Osteocyte (in vitro differentiated cells): ENCODE results near the gene FGF11. TPM values are rescaled to one million over a fixed set of nuclear protein-coding genes. Genes with fewer than 3 reads are reported as not detected.
"Not testable (repeated sequence)": the region's sequence is repeated elsewhere in the genome, so short reads cannot be mapped to it uniquely, and the experiment has no call there.

Experiments used
- DNase-seq: peaks from one replicate; pipeline ENCODE4 v3.0.0; 2021; ENCODE audit warnings: mixed read lengths; ENCODE audit not compliant: unreplicated experiment; ENCODE audit errors: extremely low spot score
- H3K27ac Mint-ChIP-seq: one replicate; pipeline ENCODE4 v1.8.0; 2021; ENCODE audit warnings: mild to moderate bottlenecking, mixed read lengths; ENCODE audit not compliant: unreplicated experiment
- H3K27me3 Mint-ChIP-seq: one replicate; pipeline ENCODE4 v1.8.0; 2021; ENCODE audit warnings: mixed read lengths; ENCODE audit not compliant: unreplicated experiment
- H3K36me3 Mint-ChIP-seq: one replicate; pipeline ENCODE4 v1.8.0; 2021; ENCODE audit warnings: mixed read lengths; ENCODE audit not compliant: unreplicated experiment
- H3K4me1 Mint-ChIP-seq: one replicate; pipeline ENCODE4 v1.8.0; 2021; ENCODE audit warnings: mixed read lengths; ENCODE audit not compliant: unreplicated experiment
- H3K4me3 Mint-ChIP-seq: one replicate; pipeline ENCODE4 v1.8.0; 2021; ENCODE audit warnings: mild to moderate bottlenecking, moderate library complexity, mixed read lengths; ENCODE audit not compliant: unreplicated experiment
- H3K9me3 Mint-ChIP-seq: one replicate; pipeline ENCODE4 v1.8.0; 2021; ENCODE audit warnings: mixed read lengths; ENCODE audit not compliant: unreplicated experiment
- CTCF ChIP-seq: fragments of 200-600 bp; sonication (generic); IDR thresholded peaks from 2 replicates; pipeline ENCODE4 v1.5.0; 2021; ENCODE audit warnings: antibody characterized with exemption, mild to moderate bottlenecking, moderate library complexity
- total RNA-seq: library from RNA; stranded (reverse); gene quantifications from 2 replicates; pipeline ENCODE4 v1.2.1, GENCODE V29; 2021

The FGF11 gene
- total RNA-seq, 1 donor from 2014 or later = 1.3 TPM

GRCh38 chr17:7471729-7472128, 32.4 kb downstream of the FGF11 start:
- no peak for TF ChIP-seq CTCF
- H3K4me1 Mint-ChIP-seq = peaks cover 16% of the 10 kb centered on the region
- no peak overlapping the region for H3K27ac Mint-ChIP-seq
- no peak overlapping the region for H3K4me3 Mint-ChIP-seq
- H3K27me3 Mint-ChIP-seq = no peaks in the 10 kb centered on the region
- H3K36me3 Mint-ChIP-seq = peaks cover 5% of the 10 kb centered on the region
- DNase-seq = no peak
- H3K9me3 Mint-ChIP-seq = no peaks in the 10 kb centered on the region

GRCh38 chr17:7474767-7475166, 35.5 kb downstream of the FGF11 start:
- peaks cover 36% of the 10 kb centered on the region for H3K4me1 Mint-ChIP-seq
- not testable (repeated sequence) for H3K27me3 Mint-ChIP-seq, H3K27ac Mint-ChIP-seq, H3K4me3 Mint-ChIP-seq, H3K36me3 Mint-ChIP-seq, DNase-seq, H3K9me3 Mint-ChIP-seq

DNA sequence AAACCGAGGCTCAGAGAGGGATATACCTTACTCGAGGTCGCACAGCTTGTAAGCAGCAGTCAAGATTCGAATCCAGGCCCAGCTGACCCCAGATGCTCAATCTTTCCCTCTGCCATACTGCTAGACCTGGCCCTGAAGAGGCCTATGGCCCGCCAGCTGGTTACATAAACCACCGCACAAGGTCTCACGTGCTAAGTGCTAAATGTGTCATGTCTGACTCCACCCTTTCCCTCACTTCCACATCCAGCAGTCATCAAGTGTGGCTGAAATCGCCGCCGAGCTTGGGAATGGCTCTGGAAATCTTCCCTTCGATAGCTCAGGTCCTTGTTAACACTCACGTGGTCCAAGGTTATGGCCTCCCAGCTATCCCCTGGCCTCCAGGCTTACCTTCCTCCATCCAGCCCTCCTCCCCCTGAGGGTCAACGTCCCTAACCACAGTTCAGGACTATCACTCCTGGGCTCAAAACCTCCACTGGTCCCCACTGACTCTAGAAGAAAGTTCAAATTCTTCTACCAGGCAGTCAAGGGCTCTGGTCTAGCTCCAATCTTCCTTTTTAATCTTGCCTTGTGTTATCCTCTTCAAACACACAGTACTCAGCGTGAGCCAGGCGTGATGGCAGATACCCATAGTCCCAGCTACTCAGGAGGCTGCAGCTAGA, 36.6 kb downstream of the FGF11 start:
- H3K27me3 Mint-ChIP-seq = no peaks in the 10 kb centered on the region
- no peaks in the 10 kb centered on the region for H3K9me3 Mint-ChIP-seq
- H3K4me3 Mint-ChIP-seq = no peak overlapping the region
- DNase-seq = no peak
- TF ChIP-seq CTCF = no peak
- peaks cover 46% of the 10 kb centered on the region for H3K4me1 Mint-ChIP-seq
- peaks cover 4% of the 10 kb centered on the region for H3K36me3 Mint-ChIP-seq
- peak overlapping the region; percentile 92 for H3K27ac Mint-ChIP-seq

- no peaks in the 10 kb centered on the region for H3K9me3 Mint-ChIP-seq
- peaks cover 46% of the 10 kb centered on the region for H3K4me1 Mint-ChIP-seq
- no peak for DNase-seq
- peaks cover 4% of the 10 kb centered on the region for H3K36me3 Mint-ChIP-seq
- peak overlapping the region; percentile 92 for H3K27ac Mint-ChIP-seq
- no peaks in the 10 kb centered on the region for H3K27me3 Mint-ChIP-seq
- no peak overlapping the region for H3K4me3 Mint-ChIP-seq
- no peak for TF ChIP-seq CTCF
Measured at GRCh38 chr17:7476494-7476893, 37.2 kb downstream of the FGF11 start.

GRCh38 chr17:7476951-7477350, 37.6 kb downstream of the FGF11 start:
- H3K4me3 Mint-ChIP-seq = peak overlapping the region; percentile 79

More at GRCh38 chr17:7476951-7477350, 37.6 kb downstream of the FGF11 start:
- peaks cover 4% of the 10 kb centered on the region for H3K36me3 Mint-ChIP-seq
- H3K4me1 Mint-ChIP-seq = peaks cover 45% of the 10 kb centered on the region
- TF ChIP-seq CTCF = no peak
- H3K27me3 Mint-ChIP-seq = no peaks in the 10 kb centered on the region
- DNase-seq = no peak
- H3K27ac Mint-ChIP-seq = peak overlapping the region; percentile 92
- no peaks in the 10 kb centered on the region for H3K9me3 Mint-ChIP-seq
